Small intestine (tissue), 7 donors: ENCODE data around the gene FRMPD2. TPM values are rescaled to one million over a fixed set of nuclear protein-coding genes. Genes with fewer than 3 reads are reported as not detected.

Experiments
- DNase-seq, 2 donors: peaks; one replicate each; pipeline versions ENCODE4 v3.0.0 to v3.0.0-alpha.2; 2013
- FAIRE-seq: peaks from 2 replicates; lab custom pipeline; 2012; peaks lifted over from hg19 to GRCh38; lab: Jason Lieb, UNC
- H3K27ac ChIP-seq, 3 donors: one replicate each; pipeline ENCODE4 v1.5.1; 2013; ENCODE audit warnings: low read length in 2 of 3, mild to moderate bottlenecking in 2 of 3, control low read depth in 1 of 3, inconsistent platforms in 1 of 3, low read depth in 1 of 3, moderate library complexity in 1 of 3
- H3K27me3 ChIP-seq, 3 donors: one replicate each; pipeline ENCODE4 v1.6.1; 2013; ENCODE audit warnings: low read length in 3 of 3, inconsistent platforms in 1 of 3; ENCODE audit not compliant: control insufficient read depth in 3 of 3, insufficient read depth in 3 of 3
- H3K36me3 ChIP-seq, 3 donors: one replicate each; pipeline ENCODE4 v1.6.1; 2013; ENCODE audit warnings: low read length in 3 of 3, inconsistent platforms in 1 of 3, low read depth in 1 of 3, mild to moderate bottlenecking in 1 of 3, moderate library complexity in 1 of 3; ENCODE audit not compliant: control insufficient read depth in 3 of 3, insufficient read depth in 2 of 3
- H3K4me1 ChIP-seq, 3 donors: one replicate each; pipeline ENCODE4 v1.6.1; 2013; ENCODE audit warnings: low read length in 2 of 3, inconsistent platforms in 1 of 3, low read depth in 1 of 3, mild to moderate bottlenecking in 1 of 3, moderate library complexity in 1 of 3; ENCODE audit not compliant: control insufficient read depth in 3 of 3, insufficient read depth in 2 of 3
- H3K4me3 ChIP-seq, 3 donors: one replicate each; pipeline ENCODE4 v1.5.1; 2013; ENCODE audit warnings: low read length in 3 of 3, control low read depth in 1 of 3, inconsistent platforms in 1 of 3, low read depth in 1 of 3, mild to moderate bottlenecking in 1 of 3, moderate library complexity in 1 of 3
- H3K9me3 ChIP-seq, 2 donors: one replicate each; pipeline ENCODE4 v1.6.1; 2013; ENCODE audit warnings: low read depth in 1 of 2, low read length in 1 of 2; ENCODE audit not compliant: control insufficient read depth in 2 of 2, insufficient read depth in 1 of 2
- WGBS, 3 donors: extraction: QIAGEN DNeasy Blood & Tissue Kit; methylation state at CpG; one replicate each; pipeline ENCODE4 v1.1.7; 2013; 5-methylcytosine and 5-hydroxymethylcytosine counted together
- polyA plus RNA-seq, 4 donors: library from polyadenylated mRNA; stranded (reverse) in 3 of 4; unstranded in 1 of 4; fragments of 200-250 nt in 3 of 4; fragments of 120-200 nt in 1 of 4; gene quantifications; one replicate each; pipeline versions ENCODE4 v1.2.1 to v1.2.3, GENCODE V29; 2013
- donor health status: healthy with polysubstance abuse.
- donor health status: control.
- donor health status: control.
- donor health status: Bipolar disorder and iron deficiency.
- donor health status: healthy.

Gene FRMPD2
- polyA plus RNA-seq, 4 donors = 0.03 TPM; not detected in 3

- no peak for DNase-seq
- FAIRE-seq = no peak
- Histone ChIP-seq H3K4me1 (no peaks in the 10 kb centered on the region), H3K27me3 (peaks cover 0 to 4% (median 2%) of the 10 kb centered on the region in 3 donors), H3K27ac (no peak overlapping the region), H3K4me3 (no peak overlapping the region), H3K9me3 (no peaks in the 10 kb centered on the region), H3K36me3 (no peaks in the 10 kb centered on the region)
- WGBS, 3 donors = 80 to 87% (median 86%) methylated on average over 9 of the region's 9 CpGs
Observed at GRCh38 chr10:48253970-48254657, 20.4 kb downstream of the FRMPD2 start.

GRCh38 chr10:48252354-48252650, 22.2 kb downstream of the FRMPD2 start:
- no peaks in the 10 kb centered on the region for H3K9me3 ChIP-seq
- H3K4me1 ChIP-seq = no peaks in the 10 kb centered on the region
- peaks cover 0 to 2% (median 0%) of the 10 kb centered on the region in 3 donors for H3K27me3 ChIP-seq
- FAIRE-seq = no peak
- H3K4me3 ChIP-seq = no peak overlapping the region
- DNase-seq = no peak
- WGBS, 3 donors = 77 to 89% (median 83%) methylated on average over 5 of the region's 5 CpGs
- H3K27ac ChIP-seq = no peak overlapping the region
- no peaks in the 10 kb centered on the region for H3K36me3 ChIP-seq

- DNase-seq (peak in 1 of 2 donors; percentile 9), FAIRE-seq (no peak)
- WGBS, 3 donors = 26 to 45% (median 37%) methylated on average over 13 of the region's 13 CpGs
- peaks cover 0 to 2% (median 0%) of the 10 kb centered on the region in 3 donors for H3K27me3 ChIP-seq
- H3K27ac ChIP-seq = no peak overlapping the region
- H3K4me1 ChIP-seq = no peaks in the 10 kb centered on the region
- no peaks in the 10 kb centered on the region for H3K36me3 ChIP-seq
- no peak overlapping the region for H3K4me3 ChIP-seq
- H3K9me3 ChIP-seq = no peaks in the 10 kb centered on the region
Observed at GRCh38 chr10:48251525-48252353, 22.8 kb downstream of the FRMPD2 start.

- Histone ChIP-seq H3K4me1 (no peaks in the 10 kb centered on the region), H3K36me3 (no peaks in the 10 kb centered on the region), H3K27ac (no peak overlapping the region), H3K27me3 (peaks cover 0 to 2% (median 0%) of the 10 kb centered on the region in 3 donors), H3K9me3 (no peaks in the 10 kb centered on the region), H3K4me3 (no peak overlapping the region)
- DNase-seq = no peak
- no peak for FAIRE-seq
Observed at GRCh38 chr10:48251152-48251524, 23.4 kb downstream of the FRMPD2 start.

GRCh38 chr10:48249763-48250351, 24.6 kb downstream of the FRMPD2 start:
- H3K9me3 ChIP-seq = peaks cover 0 to 2% of the 10 kb centered on the region in 2 donors

GRCh38 chr10:48249004-48249762, 25.3 kb downstream of the FRMPD2 start:
- FAIRE-seq (no peak), DNase-seq (no peak)
- Histone ChIP-seq H3K27ac (no peak overlapping the region), H3K27me3 (peaks cover 0 to 2% (median 0%) of the 10 kb centered on the region in 3 donors), H3K9me3 (peaks cover 0 to 2% of the 10 kb centered on the region in 2 donors), H3K4me3 (no peak overlapping the region), H3K4me1 (no peaks in the 10 kb centered on the region), H3K36me3 (no peaks in the 10 kb centered on the region)
- WGBS, 3 donors = 77 to 85% (median 82%) methylated on average over 6 of the region's 6 CpGs

More at GRCh38 chr10:48249763-48250351, 24.6 kb downstream of the FRMPD2 start:
- no peak overlapping the region for H3K4me3 ChIP-seq
- H3K36me3 ChIP-seq = no peaks in the 10 kb centered on the region
- H3K27me3 ChIP-seq = peaks cover 0 to 2% (median 0%) of the 10 kb centered on the region in 3 donors
- DNase-seq (no peak), FAIRE-seq (no peak)
- 88 to 92% (median 90%) methylated on average over 8 of the region's 8 CpGs for WGBS, 3 donors
- H3K27ac ChIP-seq = no peak overlapping the region
- H3K4me1 ChIP-seq = no peaks in the 10 kb centered on the region

- Histone ChIP-seq H3K36me3 (no peaks in the 10 kb centered on the region), H3K27me3 (peaks cover 0 to 2% (median 0%) of the 10 kb centered on the region in 3 donors), H3K27ac (no peak overlapping the region), H3K4me1 (no peaks in the 10 kb centered on the region), H3K4me3 (no peak overlapping the region), H3K9me3 (peaks cover 0 to 2% of the 10 kb centered on the region in 2 donors)
- DNase-seq = no peak
- WGBS, 3 donors = 53 to 76% (median 57%) methylated on average over 2 of the region's 2 CpGs
- FAIRE-seq = no peak
Observed at GRCh38 chr10:48248462-48248861, 26.0 kb downstream of the FRMPD2 start.

- Histone ChIP-seq H3K4me3 (no peak overlapping the region), H3K4me1 (no peaks in the 10 kb centered on the region), H3K27ac (no peak overlapping the region), H3K36me3 (no peaks in the 10 kb centered on the region), H3K27me3 (peaks cover 0 to 2% (median 0%) of the 10 kb centered on the region in 3 donors), H3K9me3 (peaks cover 0 to 2% of the 10 kb centered on the region in 2 donors)
- no peak for DNase-seq
- FAIRE-seq = no peak
- 61 to 82% (median 77%) methylated on average over 2 of the region's 2 CpGs for WGBS, 3 donors
Observed at GRCh38 chr10:48247680-48248079, 26.8 kb downstream of the FRMPD2 start.
